Epidermal melanocyte (primary cell): ENCODE data around the gene CD72.
"Not testable (repeated sequence)": the region's sequence is repeated elsewhere in the genome, so short reads cannot be mapped to it uniquely, and the experiment has no call there.

Experiments used
- DNase-seq: peaks from one replicate; pipeline ENCODE4 v3.0.0; 2011; ENCODE audit warnings: low spot score; ENCODE audit not compliant: insufficient read length

CD72 gene

GRCh38 chr9:35616681-35617459 lies 1.3 kb downstream of the CD72 start:
- DNase-seq: no peak

DNA sequence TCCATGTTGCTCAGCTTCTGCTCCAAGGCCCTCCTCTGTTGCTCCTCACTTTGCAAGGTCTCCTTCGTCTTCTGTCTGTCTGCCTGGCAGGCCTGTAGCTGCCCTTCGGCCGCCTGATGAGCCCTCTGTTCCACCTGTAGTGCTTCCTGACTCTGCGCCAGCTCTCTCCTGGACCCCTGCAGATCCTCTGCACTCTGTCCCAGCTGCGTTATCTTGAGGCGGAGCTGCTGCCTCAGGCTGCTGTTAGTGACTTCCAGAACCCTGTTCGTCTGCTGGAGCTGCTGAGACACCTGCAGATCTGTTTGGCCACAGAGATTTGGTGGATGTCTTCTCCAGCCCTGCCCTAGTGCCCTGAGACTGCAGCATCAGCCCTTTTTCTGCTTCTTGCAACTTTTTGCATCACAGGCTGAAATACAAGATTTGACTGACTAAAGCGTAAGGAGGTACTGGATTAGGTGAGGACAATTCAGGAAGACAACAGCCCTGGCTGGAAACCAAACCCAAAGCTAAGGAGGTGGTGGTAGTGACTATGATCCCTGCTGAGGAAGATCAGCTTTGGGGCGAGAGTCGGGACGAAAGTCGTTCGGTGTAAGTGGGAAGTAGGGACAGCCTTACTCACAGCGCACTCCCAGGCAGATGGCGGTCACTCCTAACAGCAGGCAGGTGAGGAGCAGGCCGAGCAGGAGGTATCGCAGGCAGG lies 2.1 kb downstream of the CD72 start:
- no peak for DNase-seq

GRCh38 chr9:35612843-35613242 lies 5.4 kb downstream of the CD72 start:
- no peak for DNase-seq

DNA sequence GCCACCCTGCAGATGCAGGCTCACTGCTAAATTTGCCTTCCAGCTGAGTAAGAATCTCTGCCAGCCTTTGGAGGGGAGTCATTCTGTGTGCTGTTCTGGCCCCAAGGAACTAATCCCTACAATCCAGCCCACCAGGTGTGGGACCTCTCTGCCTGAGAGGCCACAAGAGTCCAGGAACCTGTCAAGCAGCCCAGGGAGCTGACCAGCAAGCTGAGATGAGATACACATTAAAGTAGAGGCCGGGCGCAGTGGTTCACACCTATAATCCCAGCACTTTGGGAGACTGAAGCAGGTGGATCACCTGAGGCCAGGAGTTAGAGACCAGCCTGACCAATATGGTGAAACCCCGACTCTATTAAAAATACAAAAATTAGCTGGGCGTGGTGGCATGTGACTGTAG lies 6.1 kb downstream of the CD72 start:
- not testable (repeated sequence) for DNase-seq

DNA sequence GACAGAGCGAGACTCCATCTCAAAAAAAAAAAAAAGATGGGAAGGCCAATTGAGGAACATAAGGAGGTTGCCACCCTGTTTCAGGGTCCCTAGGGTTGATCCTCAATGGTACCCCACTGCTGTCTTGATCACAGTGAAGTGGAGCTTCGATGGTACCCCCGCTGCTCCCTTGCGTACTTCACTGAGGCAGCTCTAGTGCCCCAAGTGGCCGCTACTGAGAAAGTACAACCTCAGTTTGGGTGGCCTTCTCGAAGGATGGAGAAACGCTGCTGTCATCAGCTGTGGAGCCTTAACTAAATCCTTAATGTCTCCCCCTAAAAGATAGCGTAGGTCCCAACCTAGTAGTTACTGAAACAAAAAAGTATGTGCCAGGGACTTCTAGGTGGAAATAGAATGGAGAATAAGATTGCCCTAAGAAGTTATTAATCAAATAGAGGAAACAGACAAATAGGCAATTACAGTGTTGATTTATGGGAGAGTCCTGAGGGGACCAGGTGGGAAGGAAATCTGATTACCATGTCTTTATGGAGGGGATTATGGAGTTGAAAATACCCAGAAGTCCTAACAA lies 6.9 kb downstream of the CD72 start:
- no peak for DNase-seq

DNA sequence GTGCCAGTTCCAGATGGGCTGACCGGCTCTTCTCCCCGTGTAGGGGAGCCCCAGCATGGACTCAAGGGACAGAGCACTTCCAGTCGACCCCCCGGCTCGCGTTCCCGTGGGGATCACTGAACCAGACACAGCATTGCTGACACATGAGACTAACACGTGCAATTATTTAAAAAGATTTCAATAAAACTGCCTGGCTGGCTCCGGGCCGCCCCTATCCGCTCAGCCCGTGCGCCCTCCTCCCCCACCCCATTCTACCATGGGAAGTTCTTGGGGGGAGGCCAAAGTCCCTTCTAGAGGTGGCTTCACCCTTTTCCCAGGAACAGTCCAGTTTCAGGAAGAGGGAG lies 8.4 kb downstream of the CD72 start:
- no peak for DNase-seq

- no peak for DNase-seq
Observed at GRCh38 chr9:35609001-35609819, 9.0 kb downstream of the CD72 start.

GRCh38 chr9:35608221-35608620 lies 10.0 kb downstream of the CD72 start:
- DNase-seq: no peak

GRCh38 chr9:35606726-35607125 lies 11.5 kb downstream of the CD72 start:
- no peak for DNase-seq

GRCh38 chr9:35606138-35606504 lies 12.1 kb downstream of the CD72 start:
- no peak for DNase-seq

DNA sequence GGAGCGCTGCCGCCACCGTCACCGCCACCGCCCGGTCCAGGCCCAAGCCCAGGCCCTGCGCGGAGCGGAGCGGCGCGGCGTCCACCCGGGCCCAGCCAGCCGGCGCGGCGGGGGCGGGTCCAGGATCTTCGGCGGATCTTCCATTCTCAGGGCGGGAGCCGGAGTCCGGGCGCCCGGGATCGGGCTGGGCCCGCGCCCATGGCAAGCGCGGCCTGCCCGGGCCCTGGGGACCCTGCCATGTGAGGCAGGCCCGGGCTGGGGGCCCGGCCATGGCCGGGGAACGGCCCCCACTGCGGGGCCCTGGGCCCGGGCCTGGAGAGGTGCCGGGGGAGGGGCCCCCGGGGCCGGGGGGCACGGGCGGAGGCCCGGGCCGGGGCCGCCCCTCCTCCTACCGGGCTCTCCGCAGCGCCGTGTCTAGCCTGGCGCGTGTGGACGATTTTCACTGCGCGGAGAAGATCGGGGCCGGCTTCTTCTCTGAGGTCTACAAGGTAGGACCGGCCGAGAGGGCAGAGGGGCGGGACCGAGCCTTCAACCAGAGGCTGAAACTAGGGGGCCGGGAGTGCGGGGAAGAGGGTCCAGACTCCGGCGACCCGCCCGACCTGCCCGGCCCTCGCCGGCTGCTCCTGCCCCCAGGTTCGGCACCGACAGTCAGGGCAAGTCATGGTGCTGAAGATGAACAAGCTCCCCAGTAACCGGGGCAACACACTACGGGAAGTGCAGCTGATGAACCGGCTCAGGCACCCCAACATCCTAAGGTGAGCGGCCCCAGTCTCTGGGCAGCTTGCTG lies 12.7 kb downstream of the CD72 start:
- DNase-seq: peak; percentile 59

DNA sequence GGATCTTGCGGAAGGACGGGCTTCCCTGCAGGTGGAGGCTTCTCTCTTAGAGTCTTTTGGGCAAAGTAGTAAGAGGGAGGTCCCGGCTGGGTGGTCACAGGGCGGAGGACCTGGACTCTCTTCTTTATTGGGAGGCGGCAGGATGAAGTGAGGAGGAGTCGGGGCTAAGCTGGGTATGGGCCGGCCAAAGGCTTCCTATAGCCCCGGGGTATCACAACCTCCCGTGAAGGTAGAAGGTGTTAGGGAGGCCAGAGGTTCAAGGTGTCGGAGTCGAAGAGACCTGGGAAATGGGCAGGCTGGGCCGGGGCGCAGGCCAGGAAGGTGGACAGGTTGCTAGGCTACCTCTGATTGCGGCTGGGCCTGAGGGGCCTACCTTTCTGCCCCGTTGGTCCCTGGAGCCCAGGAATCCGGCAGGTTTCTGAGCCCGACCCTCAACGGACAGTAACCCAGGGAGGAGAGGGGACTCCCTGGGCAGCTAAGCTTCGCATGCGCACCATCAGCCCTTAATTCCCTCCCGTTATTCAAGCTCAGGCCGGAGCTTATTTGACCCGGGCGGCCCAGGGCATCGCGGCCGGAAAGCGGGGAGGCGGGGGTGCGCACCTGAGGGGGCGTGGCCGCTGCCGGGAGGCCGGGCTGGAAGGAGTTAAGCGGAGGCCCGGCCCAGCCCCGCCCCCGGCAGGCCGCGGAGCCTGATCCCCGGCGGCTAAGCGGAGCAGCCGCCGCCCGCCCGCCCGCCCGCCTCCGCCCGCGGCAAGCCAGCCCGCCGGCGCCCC lies 13.4 kb downstream of the CD72 start, which contains the start of gene TESK1:
Gene TESK1 (plus strand): TSS at position 685 of the 773 bp plus-strand sequence. CDS start 358 bp downstream, outside the sequence.
- peak; percentile 59 for DNase-seq

DNA sequence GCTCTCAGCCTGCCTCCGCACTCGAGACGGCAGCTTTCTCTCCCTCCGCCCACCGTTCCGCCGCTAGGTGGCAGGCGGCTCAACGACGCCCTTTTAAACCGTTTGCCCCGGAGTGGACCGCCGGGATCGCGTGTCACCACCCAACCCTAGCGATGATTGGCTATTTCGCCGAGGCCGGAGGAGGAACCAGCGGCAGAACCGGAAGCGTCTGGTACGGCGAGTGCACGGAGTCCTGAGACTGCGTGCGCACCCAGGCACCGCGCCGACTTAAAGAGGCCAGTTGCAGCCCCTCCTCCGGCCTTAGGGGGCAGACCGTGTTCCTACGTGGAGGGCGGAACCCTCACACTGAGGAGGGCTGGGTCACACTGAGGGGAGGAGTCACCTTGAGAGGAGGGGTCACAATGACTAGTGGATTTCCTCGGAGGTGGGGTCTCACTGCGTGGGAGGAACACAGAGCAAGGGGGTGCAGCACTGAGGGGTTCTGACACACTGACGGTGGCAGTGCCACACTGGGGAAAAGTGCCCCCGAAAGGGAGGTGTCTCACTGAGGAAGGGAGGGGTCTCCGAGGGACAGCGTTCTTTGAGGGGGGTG lies 14.1 kb downstream of the CD72 start:
- peak; percentile 99 for DNase-seq

DNA sequence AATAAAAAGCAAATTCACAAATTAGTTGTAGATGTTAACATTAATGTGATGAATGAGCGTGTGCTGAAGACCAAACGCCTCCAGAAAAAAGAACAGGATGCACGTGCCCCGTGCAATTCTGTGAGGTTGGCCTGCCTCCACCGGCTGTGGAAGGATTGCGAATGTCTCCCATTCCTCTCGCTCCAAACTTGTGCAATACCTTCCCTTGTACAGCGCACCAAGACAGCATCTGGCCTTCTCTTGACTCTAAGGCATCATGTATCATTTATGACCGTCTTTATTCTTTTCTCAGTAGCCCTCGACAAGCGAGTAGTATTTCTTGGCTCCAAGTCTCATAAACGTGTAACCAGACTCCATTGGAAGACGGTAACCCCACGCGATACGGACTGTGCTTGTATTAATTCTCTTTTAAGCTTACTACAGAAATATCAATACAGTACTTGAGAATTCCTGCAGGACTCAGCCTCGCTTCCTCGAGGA lies 14.7 kb downstream of the CD72 start:
- DNase-seq: peak; percentile 59

- no peak for DNase-seq
Observed at GRCh38 chr9:35599763-35600604, 18.2 kb downstream of the CD72 start.

DNA sequence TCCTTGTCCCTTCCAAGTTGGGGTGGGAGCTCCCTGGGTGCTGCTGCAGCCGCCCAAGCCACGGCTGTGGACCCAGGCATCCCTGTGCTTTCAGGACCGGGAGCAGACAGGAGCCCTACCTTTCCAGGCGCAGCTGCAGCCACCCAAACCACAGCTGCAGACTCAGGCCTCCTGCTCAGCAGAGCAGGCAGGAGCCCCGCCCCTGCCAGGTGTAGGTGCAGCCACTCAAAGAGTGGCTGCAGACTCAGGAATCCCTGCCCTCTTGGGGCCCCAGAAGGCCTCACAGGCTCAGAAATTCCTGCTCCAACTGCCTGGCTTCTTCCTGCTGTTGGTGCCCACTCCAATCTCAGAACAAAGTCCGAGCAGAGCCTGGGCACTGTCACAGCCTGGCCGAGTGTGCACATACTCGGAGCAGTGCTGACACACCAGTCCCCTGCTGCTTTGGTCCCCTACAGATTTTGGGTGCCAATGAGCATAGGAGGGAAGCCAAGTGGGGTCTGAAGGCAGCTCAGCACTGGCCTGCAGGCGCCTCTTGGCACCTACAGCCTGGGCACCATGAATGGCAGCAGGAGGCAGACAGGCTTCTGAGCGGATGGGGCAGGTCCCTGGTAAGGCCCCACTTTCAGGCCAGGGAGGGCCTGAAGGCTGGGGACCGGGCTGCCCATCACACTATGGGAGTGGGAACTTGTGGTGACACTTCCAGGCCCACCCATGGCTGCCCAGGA lies 19.2 kb downstream of the CD72 start:
- no peak for DNase-seq

DNA sequence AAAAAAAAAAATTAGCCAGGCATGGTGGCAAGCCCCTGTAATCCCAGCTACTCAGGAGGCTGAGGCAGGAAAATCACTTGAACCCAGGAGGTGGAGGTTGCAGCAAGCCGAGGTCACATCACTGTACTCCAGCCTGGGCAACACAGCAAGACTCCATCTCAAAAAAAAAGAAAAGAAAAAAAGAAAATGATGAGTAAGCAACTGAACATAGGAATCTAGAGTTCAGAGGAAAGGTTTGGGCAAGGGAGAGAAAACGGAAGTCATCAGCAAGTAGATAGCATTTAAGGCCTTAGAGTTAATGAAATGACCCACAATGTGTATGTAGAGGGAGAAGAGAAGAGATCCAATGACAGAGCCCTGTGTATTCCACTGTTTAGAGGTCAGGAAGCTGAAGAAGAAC lies 21.3 kb downstream of the CD72 start:
- not testable (repeated sequence) for DNase-seq

GRCh38 chr9:35594471-35594870 lies 23.7 kb downstream of the CD72 start:
- DNase-seq: no peak
